CD8-positive, alpha-beta memory T cell (primary cell): ENCODE data around the gene GATD1. TPM values are rescaled to one million over a fixed set of nuclear protein-coding genes. Genes with fewer than 3 reads are reported as not detected.

Experiments used
- CTCF ChIA-PET: fragments of 350-600 bp; sonication (Branson Sonifier 250); formaldehyde crosslinking; loops from one replicate; lab custom pipeline; 2021; ENCODE audit warnings: antibody characterized with exemption; lab: Charles Lee
- POLR2A ChIA-PET: fragments of 350-600 bp; sonication (Branson Sonifier 250); formaldehyde crosslinking; loops from one replicate; lab custom pipeline; 2021; ENCODE audit warnings: antibody characterized with exemption; lab: Charles Lee
- DNase-seq, 5 donors: peaks; one replicate each; pipeline versions ENCODE4 v3.0.0 to v3.0.0-alpha.2; 2020 to 2022; ENCODE audit warnings: mixed read lengths in 1 of 5
- H3K27ac ChIP-seq: one replicate; pipeline ENCODE4 v1.7.0; 2013; ENCODE audit warnings: low read depth, mild to moderate bottlenecking, low read length, moderate library complexity
- H3K27me3 ChIP-seq: 2 replicates; pipeline ENCODE4 v1.7.0; 2013; ENCODE audit warnings: low read length, mild to moderate bottlenecking; ENCODE audit not compliant: insufficient read depth, poor library complexity, severe bottlenecking
- H3K36me3 ChIP-seq: 2 replicates; pipeline ENCODE4 v1.7.0; 2013; ENCODE audit warnings: mild to moderate bottlenecking, low read length, moderate library complexity; ENCODE audit not compliant: insufficient read depth
- H3K4me1 ChIP-seq: 2 replicates; pipeline ENCODE4 v1.7.0; 2013; ENCODE audit warnings: mild to moderate bottlenecking, low read length, moderate library complexity; ENCODE audit not compliant: insufficient read depth
- H3K4me3 ChIP-seq: 2 replicates; pipeline ENCODE4 v1.7.0; 2013; ENCODE audit warnings: mild to moderate bottlenecking, low read length
- H3K9me3 ChIP-seq: 2 replicates; pipeline ENCODE4 v1.7.0; 2013; ENCODE audit warnings: mild to moderate bottlenecking, low read length
- H3K27ac Mint-ChIP-seq, 8 donors: one replicate each; pipeline ENCODE4 v1.8.0; 2020 to 2021; ENCODE audit warnings: mixed read lengths in 8 of 8, mild to moderate bottlenecking in 6 of 8, inconsistent platforms in 3 of 8, moderate library complexity in 3 of 8
- H3K27me3 Mint-ChIP-seq, 2 donors: one replicate each; pipeline ENCODE4 v1.8.0; 2020 to 2021; ENCODE audit warnings: mixed read lengths in 2 of 2, mild to moderate bottlenecking in 1 of 2, moderate library complexity in 1 of 2
- H3K36me3 Mint-ChIP-seq, 3 donors: one replicate each; pipeline ENCODE4 v1.8.0; 2020 to 2021; ENCODE audit warnings: mixed read lengths in 3 of 3, inconsistent platforms in 1 of 3, mild to moderate bottlenecking in 1 of 3
- H3K4me1 Mint-ChIP-seq, 3 donors: one replicate each; pipeline ENCODE4 v1.8.0; 2020 to 2021; ENCODE audit warnings: mixed read lengths in 3 of 3, inconsistent platforms in 1 of 3, mild to moderate bottlenecking in 1 of 3
- H3K4me3 Mint-ChIP-seq, 7 donors: one replicate each; pipeline ENCODE4 v1.8.0; 2020 to 2021; ENCODE audit warnings: mixed read lengths in 7 of 7, mild to moderate bottlenecking in 6 of 7, moderate library complexity in 4 of 7, inconsistent platforms in 2 of 7
- H3K9me3 Mint-ChIP-seq, 5 donors: one replicate each; pipeline ENCODE4 v1.8.0; 2020 to 2022; ENCODE audit warnings: mixed read lengths in 5 of 5, mild to moderate bottlenecking in 3 of 5, moderate library complexity in 2 of 5, inconsistent platforms in 1 of 5
- polyA plus RNA-seq: library from polyadenylated mRNA; unstranded; fragments of 300-500 nt; fragmentation: Illumina TruSeq; gene quantifications from one replicate; pipeline ENCODE4 v1.2.3, GENCODE V29; 2021
- total RNA-seq, 2 experiments: library from RNA; stranded (reverse); gene quantifications; one replicate each; pipeline ENCODE4 v1.2.3, GENCODE V29; 2021

Gene GATD1
- total and polyA plus RNA-seq, 3 experiments from 2014 or later = 12.9 to 56.3 (median 53.0) TPM

GRCh38 chr11:797296-798092, 20.2 kb upstream of the GATD1 start:
- DNase-seq = peak; percentile 77 to 93 (median 81)
- H3K36me3 ChIP-seq = peaks cover 4% of the 10 kb centered on the region
- no peaks in the 10 kb centered on the region for H3K9me3 ChIP-seq
- peaks cover 0 to 14% (median 0%) of the 10 kb centered on the region in 3 donors for H3K36me3 Mint-ChIP-seq
- ChIA-PET CTCF (interaction anchor here (1.3 kb wide), 1 partner anchor 71 kb away, joined by 3 read pairs; no protein-coding TSS in a partner anchor), POLR2A (interaction anchor here (0.6 to 2.5 kb wide), 5 partner anchors 11 to 284 kb away, joined by 3 to 8 read pairs (median 6); partner anchors contain the start of genes PNPLA2, RPLP2 and TALDO1)
- peak overlapping the region; percentile 86 for H3K27ac ChIP-seq
- H3K4me1 ChIP-seq = peaks cover 25% of the 10 kb centered on the region
- no peaks in the 10 kb centered on the region for H3K9me3 Mint-ChIP-seq
- peaks cover 12 to 26% (median 14%) of the 10 kb centered on the region in 3 donors for H3K4me1 Mint-ChIP-seq
- H3K4me3 Mint-ChIP-seq = peak overlapping the region; percentile 91 to 94 (median 92)
- H3K27me3 ChIP-seq = no peaks in the 10 kb centered on the region
- H3K4me3 ChIP-seq = peak overlapping the region; percentile 92
- H3K27ac Mint-ChIP-seq = peak overlapping the region; percentile 87 to 98 (median 95)
- H3K27me3 Mint-ChIP-seq = no peaks in the 10 kb centered on the region

- H3K27me3 ChIP-seq = no peaks in the 10 kb centered on the region
- H3K4me3 ChIP-seq = peak overlapping the region; percentile 92
- Mint-ChIP-seq H3K27ac (peak overlapping the region; percentile 90 to 98 (median 95)), H3K36me3 (peaks cover 0 to 18% (median 0%) of the 10 kb centered on the region in 3 donors), H3K4me1 (peaks cover 12 to 26% (median 14%) of the 10 kb centered on the region in 3 donors), H3K27me3 (no peaks in the 10 kb centered on the region), H3K4me3 (peak overlapping the region; percentile 91 to 94 (median 92)), H3K9me3 (no peaks in the 10 kb centered on the region)
- no peaks in the 10 kb centered on the region for H3K9me3 ChIP-seq
- ChIA-PET CTCF (interaction anchor here (0.8 to 1.3 kb wide), 3 partner anchors 15 to 242 kb away, joined by 3 read pairs; no protein-coding TSS in a partner anchor), POLR2A (interaction anchor here (0.6 to 2.5 kb wide), 6 partner anchors 12 to 283 kb away, joined by 3 to 8 read pairs (median 5); partner anchors contain the start of genes PNPLA2, RPLP2 and TALDO1)
- H3K4me1 ChIP-seq = peaks cover 25% of the 10 kb centered on the region
- DNase-seq = no peak
- peak overlapping the region; percentile 86 for H3K27ac ChIP-seq
- peaks cover 4% of the 10 kb centered on the region for H3K36me3 ChIP-seq
Observed at GRCh38 chr11:796565-797295, 19.4 kb upstream of the GATD1 start.

GRCh38 chr11:795634-796564, 18.6 kb upstream of the GATD1 start:
- Mint-ChIP-seq H3K27ac (peak overlapping the region; percentile 90 to 98 (median 95)), H3K9me3 (no peaks in the 10 kb centered on the region), H3K4me1 (peaks cover 12 to 26% (median 14%) of the 10 kb centered on the region in 3 donors), H3K27me3 (peaks cover 0 to 3% of the 10 kb centered on the region in 2 donors), H3K4me3 (peak overlapping the region; percentile 91 to 94 (median 92)), H3K36me3 (peaks cover 0 to 22% (median 0%) of the 10 kb centered on the region in 3 donors)
- peak; percentile 73 to 87 (median 74) for DNase-seq
- peak overlapping the region; percentile 92 for H3K4me3 ChIP-seq
- no peaks in the 10 kb centered on the region for H3K27me3 ChIP-seq
- peaks cover 4% of the 10 kb centered on the region for H3K36me3 ChIP-seq
- peaks cover 25% of the 10 kb centered on the region for H3K4me1 ChIP-seq
- ChIA-PET POLR2A (interaction anchor here (0.7 to 2.5 kb wide), 6 partner anchors 13 to 505 kb away, joined by 3 to 8 read pairs (median 6); partner anchors contain the start of genes PNPLA2 and RPLP2), CTCF (interaction anchor here (0.8 to 1.3 kb wide), 3 partner anchors 16 to 242 kb away, joined by 3 read pairs; no protein-coding TSS in a partner anchor)
- no peaks in the 10 kb centered on the region for H3K9me3 ChIP-seq
- H3K27ac ChIP-seq = peak overlapping the region; percentile 86

- Mint-ChIP-seq H3K4me3 (peak overlapping the region; percentile 16 to 92 (median 61)), H3K9me3 (no peaks in the 10 kb centered on the region), H3K27me3 (peaks cover 0 to 3% of the 10 kb centered on the region in 2 donors), H3K4me1 (peaks cover 12 to 26% (median 14%) of the 10 kb centered on the region in 3 donors), H3K36me3 (peaks cover 0 to 25% (median 0%) of the 10 kb centered on the region in 3 donors), H3K27ac (peak overlapping the region in 2 of 8 donors; percentile 94 to 97)
- no peak for DNase-seq
- Histone ChIP-seq H3K4me3 (no peak overlapping the region), H3K27me3 (no peaks in the 10 kb centered on the region), H3K27ac (peak overlapping the region; percentile 69), H3K9me3 (no peaks in the 10 kb centered on the region), H3K4me1 (peaks cover 25% of the 10 kb centered on the region), H3K36me3 (peaks cover 4% of the 10 kb centered on the region)
- ChIA-PET CTCF (interaction anchor here (1.3 kb wide), 1 partner anchor 17 kb away, joined by 3 read pairs; no protein-coding TSS in a partner anchor), POLR2A (interaction anchor here (0.7 to 2.5 kb wide), 3 partner anchors 16 to 504 kb away, joined by 3 to 6 read pairs (median 5); no protein-coding TSS in a partner anchor)
Observed at GRCh38 chr11:794766-795633, 17.7 kb upstream of the GATD1 start.

- H3K4me3 Mint-ChIP-seq = peak overlapping the region in 6 of 7 donors; percentile 5 to 86 (median 36)
- H3K27me3 ChIP-seq = no peaks in the 10 kb centered on the region
- H3K27ac Mint-ChIP-seq = no peak overlapping the region
- H3K27me3 Mint-ChIP-seq = peaks cover 0 to 3% of the 10 kb centered on the region in 2 donors
- no peak overlapping the region for H3K4me3 ChIP-seq
- DNase-seq = no peak
- H3K36me3 Mint-ChIP-seq = peaks cover 0 to 25% (median 0%) of the 10 kb centered on the region in 3 donors
- POLR2A ChIA-PET = no interaction called here
- H3K27ac ChIP-seq = no peak overlapping the region
- H3K4me1 Mint-ChIP-seq = peaks cover 12 to 26% (median 14%) of the 10 kb centered on the region in 3 donors
- CTCF ChIA-PET = interaction anchor here (0.7 kb wide), 1 partner anchor 36 kb away, joined by 3 read pairs; no protein-coding TSS in a partner anchor
- H3K9me3 ChIP-seq = no peaks in the 10 kb centered on the region
- H3K4me1 ChIP-seq = peaks cover 25% of the 10 kb centered on the region
- H3K9me3 Mint-ChIP-seq = no peaks in the 10 kb centered on the region
- H3K36me3 ChIP-seq = peaks cover 4% of the 10 kb centered on the region
Observed at GRCh38 chr11:794013-794765, 16.9 kb upstream of the GATD1 start.

- peaks cover 25% of the 10 kb centered on the region for H3K4me1 ChIP-seq
- no peaks in the 10 kb centered on the region for H3K27me3 ChIP-seq
- H3K36me3 Mint-ChIP-seq = peaks cover 0 to 25% (median 0%) of the 10 kb centered on the region in 3 donors
- peak overlapping the region in 2 of 7 donors; percentile 24 to 86 for H3K4me3 Mint-ChIP-seq
- H3K36me3 ChIP-seq = peaks cover 4% of the 10 kb centered on the region
- H3K27ac ChIP-seq = no peak overlapping the region
- H3K27me3 Mint-ChIP-seq = peaks cover 3% of the 10 kb centered on the region in 2 donors
- POLR2A ChIA-PET = no interaction called here
- CTCF ChIA-PET = no interaction called here
- no peaks in the 10 kb centered on the region for H3K9me3 Mint-ChIP-seq
- H3K4me1 Mint-ChIP-seq = peaks cover 12 to 26% (median 14%) of the 10 kb centered on the region in 3 donors
- no peaks in the 10 kb centered on the region for H3K9me3 ChIP-seq
- DNase-seq = no peak
- H3K4me3 ChIP-seq = no peak overlapping the region
- H3K27ac Mint-ChIP-seq = peak overlapping the region in 1 of 8 donors; percentile 65
Observed at GRCh38 chr11:793556-793955, 16.3 kb upstream of the GATD1 start.
